ENCODE results near the gene ENTPD5.

The ENTPD5 gene

DNA sequence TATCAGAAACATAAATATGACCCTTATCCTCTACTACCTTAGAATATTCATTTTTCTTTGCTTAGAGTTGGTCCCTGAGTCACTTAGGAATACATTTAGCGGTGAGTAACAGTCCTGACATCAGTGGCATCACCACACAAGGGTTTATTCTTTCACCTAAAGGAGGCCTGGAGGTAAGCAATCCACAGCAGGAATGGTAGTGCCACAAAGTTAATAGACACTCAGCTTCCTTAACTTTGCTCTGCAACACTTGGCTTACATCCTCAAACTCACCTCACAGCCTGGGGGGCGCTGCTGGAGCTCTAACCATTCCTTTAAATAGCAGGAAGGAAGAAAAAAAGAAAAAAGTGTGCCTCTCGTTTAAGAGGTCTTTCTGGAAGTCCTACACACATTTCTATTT, 29.2 kb upstream of the ENTPD5 start:
- DNase-seq (ENCODE audit: low read depth): peak; percentile 68
- no peak overlapping the region for H3K4me3 ChIP-seq (ENCODE audit: low read length)
- TF ChIP-seq, protein P1, sequence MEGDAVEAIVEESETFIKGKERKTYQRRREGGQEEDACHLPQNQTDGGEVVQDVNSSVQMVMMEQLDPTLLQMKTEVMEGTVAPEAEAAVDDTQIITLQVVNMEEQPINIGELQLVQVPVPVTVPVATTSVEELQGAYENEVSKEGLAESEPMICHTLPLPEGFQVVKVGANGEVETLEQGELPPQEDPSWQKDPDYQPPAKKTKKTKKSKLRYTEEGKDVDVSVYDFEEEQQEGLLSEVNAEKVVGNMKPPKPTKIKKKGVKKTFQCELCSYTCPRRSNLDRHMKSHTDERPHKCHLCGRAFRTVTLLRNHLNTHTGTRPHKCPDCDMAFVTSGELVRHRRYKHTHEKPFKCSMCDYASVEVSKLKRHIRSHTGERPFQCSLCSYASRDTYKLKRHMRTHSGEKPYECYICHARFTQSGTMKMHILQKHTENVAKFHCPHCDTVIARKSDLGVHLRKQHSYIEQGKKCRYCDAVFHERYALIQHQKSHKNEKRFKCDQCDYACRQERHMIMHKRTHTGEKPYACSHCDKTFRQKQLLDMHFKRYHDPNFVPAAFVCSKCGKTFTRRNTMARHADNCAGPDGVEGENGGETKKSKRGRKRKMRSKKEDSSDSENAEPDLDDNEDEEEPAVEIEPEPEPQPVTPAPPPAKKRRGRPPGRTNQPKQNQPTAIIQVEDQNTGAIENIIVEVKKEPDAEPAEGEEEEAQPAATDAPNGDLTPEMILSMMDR (IDR thresholded peaks at IDR 0.05; ENCODE audit: insufficient read depth, low read depth, low read length, missing control alignments): no peak

- no peak overlapping the region for H3K4me3 ChIP-seq (ENCODE audit: low read length)
- no peak for DNase-seq (ENCODE audit: low read depth)
- TF ChIP-seq, protein P1 (IDR thresholded peaks at IDR 0.05; ENCODE audit: insufficient read depth, low read depth, low read length, missing control alignments): no peak
Measured at GRCh38 chr14:74045522-74045921, 26.4 kb upstream of the ENTPD5 start.

DNA sequence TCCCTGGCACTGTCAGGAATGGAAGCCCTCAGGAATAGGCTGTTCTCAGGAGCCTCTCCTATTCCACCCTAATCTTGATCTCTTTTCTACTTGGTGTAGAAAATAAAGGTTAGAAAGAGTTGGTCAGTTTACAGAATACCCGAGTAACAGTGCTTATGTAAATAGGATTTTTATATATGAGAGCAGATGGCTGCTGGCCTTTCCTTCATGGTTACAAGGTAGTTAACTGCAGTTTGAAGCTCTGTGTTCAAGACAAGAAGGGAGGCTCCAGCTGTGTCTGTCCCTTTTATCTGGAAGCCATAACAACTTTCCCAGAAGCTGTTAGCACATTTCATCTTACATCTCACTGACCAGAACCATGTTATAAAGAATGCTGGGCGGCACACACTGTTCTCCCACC, 23.2 kb upstream of the ENTPD5 start:
- TF ChIP-seq, protein P1 (IDR thresholded peaks at IDR 0.05; ENCODE audit: insufficient read depth, low read depth, low read length, missing control alignments): no peak
- DNase-seq (ENCODE audit: low read depth): no peak
- no peak overlapping the region for H3K4me3 ChIP-seq (ENCODE audit: low read length)

GRCh38 chr14:74038020-74038859, 19.2 kb upstream of the ENTPD5 start:
- peak; percentile 62 for DNase-seq (ENCODE audit: low read depth)
- TF ChIP-seq, protein P1 (IDR thresholded peaks at IDR 0.05; ENCODE audit: insufficient read depth, low read depth, low read length, missing control alignments): peak; percentile 50
- H3K4me3 ChIP-seq (ENCODE audit: low read length): no peak overlapping the region

- no peak overlapping the region for H3K4me3 ChIP-seq (ENCODE audit: low read length)
- DNase-seq (ENCODE audit: low read depth): peak; percentile 44
- TF ChIP-seq, protein P1 (IDR thresholded peaks at IDR 0.05; ENCODE audit: insufficient read depth, low read depth, low read length, missing control alignments): no peak
Measured at GRCh38 chr14:74035556-74035955, 16.5 kb upstream of the ENTPD5 start.

GRCh38 chr14:74034572-74034971, 15.5 kb upstream of the ENTPD5 start:
- H3K4me3 ChIP-seq (ENCODE audit: low read length): no peak overlapping the region
- no peak for DNase-seq (ENCODE audit: low read depth)
- TF ChIP-seq, protein P1 (IDR thresholded peaks at IDR 0.05; ENCODE audit: insufficient read depth, low read depth, low read length, missing control alignments): no peak

- peak; percentile 72 for DNase-seq (ENCODE audit: low read depth)
- TF ChIP-seq, protein P1 (IDR thresholded peaks at IDR 0.05; ENCODE audit: insufficient read depth, low read depth, low read length, missing control alignments): no peak
- H3K4me3 ChIP-seq (ENCODE audit: low read length): no peak overlapping the region
Measured at GRCh38 chr14:74029136-74029535, 10.0 kb upstream of the ENTPD5 start.

Measured in epithelial cell of esophagus (primary cell).